B cell (primary cell): ENCODE measurements around the gene SLC34A2.

Source experiments
- EZH2 ChIP-seq: IDR thresholded peaks from 2 replicates; pipeline ENCODE4 v1.6.1; 2012; ENCODE audit warnings: borderline replicate concordance, low read depth, mild to moderate bottlenecking, moderate library complexity, low read length; ENCODE audit not compliant: insufficient read depth, poor library complexity, severe bottlenecking
- TF ChIP-seq, protein P1 (sequence below): fragments of 200-600 bp; IDR thresholded peaks from one replicate; pipeline ENCODE4 v1.8.0; 2022; ENCODE audit warnings: antibody characterized with exemption, mild to moderate bottlenecking

GRCh38 chr4:25632135-25632534 lies 23.5 kb upstream of the SLC34A2 start:
- TF ChIP-seq, protein P1, sequence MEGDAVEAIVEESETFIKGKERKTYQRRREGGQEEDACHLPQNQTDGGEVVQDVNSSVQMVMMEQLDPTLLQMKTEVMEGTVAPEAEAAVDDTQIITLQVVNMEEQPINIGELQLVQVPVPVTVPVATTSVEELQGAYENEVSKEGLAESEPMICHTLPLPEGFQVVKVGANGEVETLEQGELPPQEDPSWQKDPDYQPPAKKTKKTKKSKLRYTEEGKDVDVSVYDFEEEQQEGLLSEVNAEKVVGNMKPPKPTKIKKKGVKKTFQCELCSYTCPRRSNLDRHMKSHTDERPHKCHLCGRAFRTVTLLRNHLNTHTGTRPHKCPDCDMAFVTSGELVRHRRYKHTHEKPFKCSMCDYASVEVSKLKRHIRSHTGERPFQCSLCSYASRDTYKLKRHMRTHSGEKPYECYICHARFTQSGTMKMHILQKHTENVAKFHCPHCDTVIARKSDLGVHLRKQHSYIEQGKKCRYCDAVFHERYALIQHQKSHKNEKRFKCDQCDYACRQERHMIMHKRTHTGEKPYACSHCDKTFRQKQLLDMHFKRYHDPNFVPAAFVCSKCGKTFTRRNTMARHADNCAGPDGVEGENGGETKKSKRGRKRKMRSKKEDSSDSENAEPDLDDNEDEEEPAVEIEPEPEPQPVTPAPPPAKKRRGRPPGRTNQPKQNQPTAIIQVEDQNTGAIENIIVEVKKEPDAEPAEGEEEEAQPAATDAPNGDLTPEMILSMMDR = no peak
- no peak for TF ChIP-seq EZH2
